B cell (primary cell): ENCODE measurements around the gene PARG. TPM values are rescaled to one million over a fixed set of nuclear protein-coding genes. Genes with fewer than 3 reads are reported as not detected.

Experiments
- ATAC-seq: fragments of 200-7000 bp; cut with Tn5 transposase; one replicate; pipeline ENCODE4 v1.10.0; 2021; ENCODE audit warnings: low read depth, mild to moderate bottlenecking, moderate number of reproducible peaks, moderate library complexity
- CTCF ChIA-PET: fragments of 350-600 bp; sonication (Branson Sonifier 250); formaldehyde crosslinking; loops from one replicate; lab custom pipeline; 2021; ENCODE audit warnings: antibody characterized with exemption, inconsistent platforms; lab: Charles Lee
- POLR2A ChIA-PET: fragments of 350-600 bp; sonication (Branson Sonifier 250); formaldehyde crosslinking; loops from one replicate; lab custom pipeline; 2021; ENCODE audit warnings: antibody characterized with exemption; lab: Charles Lee
- DNase-seq: peaks from one replicate; pipeline ENCODE4 v3.0.0; 2013
- H2AFZ ChIP-seq: 2 replicates; pipeline ENCODE4 v1.6.1; 2012; ENCODE audit warnings: mild to moderate bottlenecking, low read depth, low read length; ENCODE audit not compliant: insufficient read depth, poor library complexity, severe bottlenecking
- H3K27ac ChIP-seq, 2 donors: 1 replicate in 1 of 2; 2 replicates in 1 of 2; pipeline ENCODE4 v1.5.1; 2012 to 2013; ENCODE audit warnings: low read length in 2 of 2, mild to moderate bottlenecking in 2 of 2, moderate library complexity in 1 of 2
- H3K27me3 ChIP-seq, 4 experiments: fragments of 200-600 bp in 1 of 4; sonication (generic) in 1 of 4; replicated peaks in 1 of 4; 1 replicate in 2 of 4; 2 replicates in 2 of 4; pipeline versions ENCODE4 v1.6.1 to v1.7.0; 2013 to 2016; ENCODE audit warnings: low read length in 3 of 4, mild to moderate bottlenecking in 2 of 4, mixed read lengths in 1 of 4, moderate library complexity in 1 of 4; ENCODE audit not compliant: insufficient read depth in 4 of 4, control insufficient read depth in 3 of 4; ENCODE audit errors: control extremely low read depth in 1 of 4
- H3K36me3 ChIP-seq, 2 experiments: replicated peaks in 1 of 2; 1 replicate in 1 of 2; 2 replicates in 1 of 2; pipeline versions ENCODE4 v1.6.1 to v1.7.1; 2013; ENCODE audit warnings: low read length in 1 of 2; ENCODE audit not compliant: insufficient read depth in 2 of 2, control insufficient read depth in 1 of 2; ENCODE audit errors: control extremely low read depth in 1 of 2, extremely low read depth in 1 of 2
- H3K4me1 ChIP-seq, 2 donors: fragments of 200-600 bp in 1 of 2; sonication (generic) in 1 of 2; 1 replicate in 1 of 2; 2 replicates in 1 of 2; pipeline versions ENCODE4 v1.5.1 to v1.6.1; 2013 to 2017; ENCODE audit warnings: low read length in 2 of 2; ENCODE audit not compliant: control insufficient read depth in 2 of 2, insufficient read depth in 2 of 2
- H3K4me2 ChIP-seq: replicated peaks from 2 replicates; pipeline ENCODE3; 2012; ENCODE audit warnings: mild to moderate bottlenecking, low read depth, low read length; ENCODE audit not compliant: poor library complexity, severe bottlenecking
- H3K4me3 ChIP-seq, 5 experiments: fragments of 200-600 bp in 1 of 5; sonication (generic) in 1 of 5; 1 replicate in 3 of 5; 2 replicates in 2 of 5; pipeline versions ENCODE4 v1.5.1 to v1.7.0; 2011 to 2016; ENCODE audit warnings: low read length in 4 of 5, mild to moderate bottlenecking in 4 of 5, low read depth in 2 of 5, control low read depth in 1 of 5, moderate library complexity in 1 of 5; ENCODE audit not compliant: insufficient read depth in 1 of 5; ENCODE audit errors: control extremely low read depth in 1 of 5, extremely low read depth in 1 of 5
- H3K79me2 ChIP-seq: fragments of 200-600 bp; sonication (generic); one replicate; pipeline ENCODE4 v1.6.0; 2016; ENCODE audit warnings: low read length; ENCODE audit not compliant: control insufficient read depth, insufficient read depth
- H3K9ac ChIP-seq: fragments of 200-600 bp; sonication (generic); 2 replicates; pipeline ENCODE4 v1.6.1; 2017; ENCODE audit warnings: mild to moderate bottlenecking, low read length, moderate library complexity
- H3K9me3 ChIP-seq, 3 donors: one replicate each; pipeline versions ENCODE4 v1.6.1 to v1.7.1; 2013; ENCODE audit warnings: low read length in 2 of 3; ENCODE audit not compliant: control insufficient read depth in 2 of 3, insufficient read depth in 1 of 3; ENCODE audit errors: control extremely low read depth in 1 of 3
- H4K20me1 ChIP-seq: 2 replicates; pipeline ENCODE4 v1.6.0; 2012; ENCODE audit warnings: mild to moderate bottlenecking, low read length; ENCODE audit not compliant: insufficient read depth, control insufficient read depth, poor library complexity, severe bottlenecking
- H3K27ac Mint-ChIP-seq: one replicate; pipeline ENCODE4 v1.8.0; 2021; ENCODE audit warnings: mixed read lengths
- H3K27me3 Mint-ChIP-seq: one replicate; pipeline ENCODE4 v1.8.0; 2021; ENCODE audit warnings: mixed read lengths
- H3K4me1 Mint-ChIP-seq: one replicate; pipeline ENCODE4 v1.8.0; 2021; ENCODE audit warnings: mixed read lengths
- H3K4me3 Mint-ChIP-seq: one replicate; pipeline ENCODE4 v1.8.0; 2021; ENCODE audit warnings: mixed read lengths
- H3K9me3 Mint-ChIP-seq: one replicate; pipeline ENCODE4 v1.8.0; 2022; ENCODE audit warnings: mixed read lengths; ENCODE audit not compliant: insufficient read depth
- CTCF ChIP-seq: fragments of 200-600 bp; IDR thresholded peaks from one replicate; pipeline ENCODE4 v1.8.0; 2022; ENCODE audit warnings: antibody characterized with exemption, mild to moderate bottlenecking
- EZH2 ChIP-seq: IDR thresholded peaks from 2 replicates; pipeline ENCODE4 v1.6.1; 2012; ENCODE audit warnings: borderline replicate concordance, low read depth, mild to moderate bottlenecking, moderate library complexity, low read length; ENCODE audit not compliant: insufficient read depth, poor library complexity, severe bottlenecking
- WGBS: methylation state at CpG from one replicate; pipeline ENCODE4 v1.1.5; 2013; ENCODE audit warnings: missing lambda C conversion rate; ENCODE audit not compliant: insufficient coverage; 5-methylcytosine and 5-hydroxymethylcytosine counted together
- intact Hi-C: fragments of 100-400 bp; cut with micrococcal nuclease; formaldehyde crosslinking; loops from one replicate; pipeline ENCODE4 v1.10.0; 2022
- polyA plus RNA-seq: library from polyadenylated mRNA; depleted of rRNA; stranded (reverse); fragments of >200 nt; gene quantifications from 2 replicates; pipeline ENCODE4 v1.2.3, GENCODE V29; 2012
- total RNA-seq, 2 donors: library from RNA; stranded (reverse); fragments of 120-200 nt in 1 of 2; gene quantifications; 1 replicate in 1 of 2; 2 replicates in 1 of 2; pipeline versions ENCODE4 v1.2.3 to v1.2.4, GENCODE V29; 2013 to 2022

The PARG gene
- total and polyA plus RNA-seq, 2 donors (not counting 1 experiment from before 2014, with no cell fraction given), result 8.5 to 47.9 TPM

- 98% methylated on average over 9 of the region's 11 CpGs for WGBS
- no peak overlapping the region for H3K27ac Mint-ChIP-seq
- peaks cover 2 to 40% of the 10 kb centered on the region in 2 experiments for H3K36me3 ChIP-seq
- no peaks in the 10 kb centered on the region for H3K9me3 ChIP-seq
- no peak overlapping the region for H3K4me2 ChIP-seq
- no peak overlapping the region for H3K27ac ChIP-seq
- POLR2A ChIA-PET, result no interaction called here
- no peaks in the 10 kb centered on the region for H3K27me3 ChIP-seq
- H3K4me3 ChIP-seq, result no peak overlapping the region
- no peak overlapping the region for H3K4me3 Mint-ChIP-seq
- H3K79me2 ChIP-seq, result no peaks in the 10 kb centered on the region
- ATAC-seq, result no peak
- CTCF ChIA-PET, result no interaction called here
- TF ChIP-seq EZH2, result no peak
- no peak for TF ChIP-seq CTCF
- H2AFZ ChIP-seq, result no peak overlapping the region
- DNase-seq, result no peak
- H3K27me3 Mint-ChIP-seq, result no peaks in the 10 kb centered on the region
- no peaks in the 10 kb centered on the region for H3K4me1 ChIP-seq
- no peaks in the 10 kb centered on the region for H3K9me3 Mint-ChIP-seq
- no peaks in the 10 kb centered on the region for H4K20me1 ChIP-seq
- no peak overlapping the region for H3K9ac ChIP-seq
- intact Hi-C loops, result no loop called here
- H3K4me1 Mint-ChIP-seq, result no peaks in the 10 kb centered on the region
These were observed 100.1 kb downstream of the PARG start for GRCh38 chr10:49841615-49842332.

DNA sequence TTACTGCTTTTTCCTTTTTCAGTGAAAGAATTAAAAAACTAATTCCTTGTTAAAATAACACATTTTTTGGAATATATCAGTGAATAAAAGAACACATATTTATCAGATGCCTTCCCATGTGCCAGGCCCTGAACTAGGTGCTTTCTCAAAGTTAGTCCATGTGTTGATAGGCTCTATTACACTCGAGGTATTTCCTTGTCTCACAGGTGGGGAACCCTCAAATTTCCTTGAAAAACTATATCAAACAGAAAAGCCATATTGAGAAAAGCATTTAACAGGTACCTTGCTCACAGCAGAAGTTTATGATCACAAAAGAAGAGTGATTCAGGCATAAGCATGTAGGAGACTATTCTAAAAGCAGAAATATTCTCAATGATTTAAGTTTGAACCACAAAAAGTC is 104.1 kb downstream of the PARG start:
- H3K27ac ChIP-seq, result no peak overlapping the region
- Mint-ChIP-seq H3K27ac (no peak overlapping the region), H3K4me3 (no peak overlapping the region), H3K27me3 (no peaks in the 10 kb centered on the region), H3K4me1 (no peaks in the 10 kb centered on the region), H3K9me3 (no peaks in the 10 kb centered on the region)
- no peak overlapping the region for H3K4me3 ChIP-seq
- WGBS, result no CpG with 5 or more reads among the region's 1 CpG
- peaks cover 5 to 44% of the 10 kb centered on the region in 2 experiments for H3K36me3 ChIP-seq
- no peak overlapping the region for H3K4me2 ChIP-seq
- ATAC-seq, result no peak
- no peak for TF ChIP-seq EZH2
- no peak for TF ChIP-seq CTCF
- ChIA-PET CTCF (no interaction called here), POLR2A (no interaction called here)
- intact Hi-C loops, result no loop called here
- H2AFZ ChIP-seq, result no peak overlapping the region
- H3K79me2 ChIP-seq, result no peaks in the 10 kb centered on the region
- DNase-seq, result no peak
- no peaks in the 10 kb centered on the region for H3K27me3 ChIP-seq
- H4K20me1 ChIP-seq, result no peaks in the 10 kb centered on the region
- no peaks in the 10 kb centered on the region for H3K4me1 ChIP-seq
- no peak overlapping the region for H3K9ac ChIP-seq
- H3K9me3 ChIP-seq, result no peaks in the 10 kb centered on the region
